Hepatocyte (in vitro differentiated cells): ENCODE data around the gene SH3RF3.

ENCODE experiments used
- EZH2 ChIP-seq: fragments of 200-600 bp; sonication (generic); IDR thresholded peaks from 2 replicates; pipeline ENCODE4 v1.6.1; 2016; ENCODE audit warnings: antibody characterized with exemption, mild to moderate bottlenecking, borderline replicate concordance
- EZH2phosphoT487 ChIP-seq: fragments of 200-600 bp; sonication (generic); IDR thresholded peaks from one replicate; pipeline ENCODE4 v1.6.1; 2018; ENCODE audit warnings: antibody characterized with exemption, mild to moderate bottlenecking, low read depth, moderate library complexity; ENCODE audit not compliant: unreplicated experiment, severe bottlenecking
- TF ChIP-seq, protein P1 (sequence below): fragments of 200-600 bp; sonication (generic); IDR thresholded peaks from 2 replicates; pipeline ENCODE4 v1.5.1; 2016; ENCODE audit warnings: antibody characterized with exemption, mild to moderate bottlenecking; ENCODE audit not compliant: poor library complexity

DNA sequence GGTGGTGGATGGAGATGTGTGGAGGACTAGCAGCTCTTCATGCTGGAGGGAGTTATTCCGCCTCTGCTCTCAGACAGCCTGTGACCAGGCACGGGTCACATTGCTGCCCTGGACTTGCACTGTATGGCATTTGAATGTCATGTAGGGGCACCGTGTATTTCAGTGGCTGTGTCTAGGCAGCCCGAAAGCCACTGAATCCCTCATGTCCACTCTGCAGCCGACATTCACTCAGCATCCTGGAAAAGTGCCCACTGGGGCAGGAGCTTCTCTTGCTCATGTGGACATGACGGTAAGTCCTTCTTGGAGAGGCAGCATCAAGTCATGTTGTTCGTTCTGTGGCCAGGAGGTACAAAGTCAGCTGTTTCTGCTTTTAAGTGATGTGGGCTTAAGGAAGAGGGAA lies 127.9 kb downstream of the SH3RF3 start:
- TF ChIP-seq, protein P1, sequence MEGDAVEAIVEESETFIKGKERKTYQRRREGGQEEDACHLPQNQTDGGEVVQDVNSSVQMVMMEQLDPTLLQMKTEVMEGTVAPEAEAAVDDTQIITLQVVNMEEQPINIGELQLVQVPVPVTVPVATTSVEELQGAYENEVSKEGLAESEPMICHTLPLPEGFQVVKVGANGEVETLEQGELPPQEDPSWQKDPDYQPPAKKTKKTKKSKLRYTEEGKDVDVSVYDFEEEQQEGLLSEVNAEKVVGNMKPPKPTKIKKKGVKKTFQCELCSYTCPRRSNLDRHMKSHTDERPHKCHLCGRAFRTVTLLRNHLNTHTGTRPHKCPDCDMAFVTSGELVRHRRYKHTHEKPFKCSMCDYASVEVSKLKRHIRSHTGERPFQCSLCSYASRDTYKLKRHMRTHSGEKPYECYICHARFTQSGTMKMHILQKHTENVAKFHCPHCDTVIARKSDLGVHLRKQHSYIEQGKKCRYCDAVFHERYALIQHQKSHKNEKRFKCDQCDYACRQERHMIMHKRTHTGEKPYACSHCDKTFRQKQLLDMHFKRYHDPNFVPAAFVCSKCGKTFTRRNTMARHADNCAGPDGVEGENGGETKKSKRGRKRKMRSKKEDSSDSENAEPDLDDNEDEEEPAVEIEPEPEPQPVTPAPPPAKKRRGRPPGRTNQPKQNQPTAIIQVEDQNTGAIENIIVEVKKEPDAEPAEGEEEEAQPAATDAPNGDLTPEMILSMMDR: no peak
- TF ChIP-seq EZH2phosphoT487 (no peak), EZH2 (no peak)
